ENCODE measurements around the gene KCNIP3. TPM values are rescaled to one million over a fixed set of nuclear protein-coding genes. Genes with fewer than 3 reads are reported as not detected.
"Not testable (repeated sequence)": the region's sequence is repeated elsewhere in the genome, so short reads cannot be mapped to it uniquely, and the experiment has no call there.

Gene KCNIP3
- polyA plus RNA-seq, 12 donors = 5.0 to 7.6 (median 6.3) TPM; not detected in 1

- no peak for DNase-seq
These were observed 85.8 kb downstream of the KCNIP3 start for GRCh38 chr2:95382686-95383634.

- no peak for DNase-seq
These were observed 86.5 kb downstream of the KCNIP3 start for GRCh38 chr2:95383635-95384027.

- no peak for DNase-seq
These were observed 87.9 kb downstream of the KCNIP3 start for GRCh38 chr2:95384854-95385569.

- DNase-seq = no peak
These were observed 88.4 kb downstream of the KCNIP3 start for GRCh38 chr2:95385570-95385984.

- DNase-seq = no peak
These were observed 88.9 kb downstream of the KCNIP3 start for GRCh38 chr2:95386031-95386430.

GRCh38 chr2:95387358-95387757 is 90.2 kb downstream of the KCNIP3 start:
- DNase-seq = no peak

- no peak for DNase-seq
These were observed 91.0 kb downstream of the KCNIP3 start for GRCh38 chr2:95388091-95388692.

- no peak for DNase-seq
These were observed 91.7 kb downstream of the KCNIP3 start for GRCh38 chr2:95388856-95389244.

GRCh38 chr2:95389245-95390119 is 92.3 kb downstream of the KCNIP3 start:
- DNase-seq = peak; percentile 57

- no peak for DNase-seq
These were observed 93.2 kb downstream of the KCNIP3 start for GRCh38 chr2:95390272-95390880.

GRCh38 chr2:95390881-95391321 is 93.8 kb downstream of the KCNIP3 start:
- DNase-seq = no peak

- DNase-seq = no peak
These were observed 94.6 kb downstream of the KCNIP3 start for GRCh38 chr2:95391641-95392310.

- no peak for DNase-seq
These were observed 95.2 kb downstream of the KCNIP3 start for GRCh38 chr2:95392320-95392719.

GRCh38 chr2:95392730-95393455 is 95.7 kb downstream of the KCNIP3 start:
- DNase-seq = no peak

GRCh38 chr2:95393901-95394300 is 96.8 kb downstream of the KCNIP3 start:
- DNase-seq = no peak

GRCh38 chr2:95399061-95399460 is 101.9 kb downstream of the KCNIP3 start:
- DNase-seq = no peak

GRCh38 chr2:95401480-95401879 is 104.3 kb downstream of the KCNIP3 start:
- DNase-seq = no peak

- not testable (repeated sequence) for DNase-seq
These were observed 104.8 kb downstream of the KCNIP3 start for GRCh38 chr2:95402004-95402369.

GRCh38 chr2:95402370-95403203 is 105.4 kb downstream of the KCNIP3 start, which contains the start of gene FAHD2A:
FAHD2A (plus strand) TSS chr2:95402708; CDS start chr2:95405559, 2,851 bp downstream.
- DNase-seq = peak; percentile 94
